ENCODE data around the gene MAGOH. TPM values are rescaled to one million over a fixed set of nuclear protein-coding genes. Genes with fewer than 3 reads are reported as not detected.

Gene MAGOH
- total RNA-seq, 4 donors from 2014 or later = 11.6 to 18.6 (median 16.8) TPM

- H3K9me3 ChIP-seq = no peaks in the 10 kb centered on the region
- no peak for DNase-seq (ENCODE audit: low spot score in 2 of 2)
- H3K36me3 ChIP-seq = peaks cover 5 to 56% (median 11%) of the 10 kb centered on the region in 3 donors
- TF ChIP-seq CTCF (IDR thresholded peaks at IDR 0.05) (no peak), POLR2A (IDR thresholded peaks at IDR 0.05) (no peak), EP300 (IDR thresholded peaks at IDR 0.05) (no peak)
- peaks cover 0 to 26% (median 6%) of the 10 kb centered on the region in 4 donors for H3K4me1 ChIP-seq
- 90 to 91% methylated on average over 7 of the region's 7 CpGs for WGBS, 2 donors
- H3K4me3 ChIP-seq = no peak overlapping the region
- no peaks in the 10 kb centered on the region for H3K27me3 ChIP-seq
- no peak overlapping the region for H3K27ac ChIP-seq
Observed at GRCh38 chr1:53218201-53218600, 20.1 kb downstream of the MAGOH start.

- H3K4me1 ChIP-seq = peaks cover 0 to 13% (median 1%) of the 10 kb centered on the region in 4 donors
- no peak for DNase-seq (ENCODE audit: low spot score in 2 of 2)
- H3K36me3 ChIP-seq = peaks cover 5 to 93% (median 15%) of the 10 kb centered on the region in 3 donors
- H3K4me3 ChIP-seq = no peak overlapping the region
- no peaks in the 10 kb centered on the region for H3K9me3 ChIP-seq
- TF ChIP-seq EP300 (IDR thresholded peaks at IDR 0.05) (no peak), POLR2A (IDR thresholded peaks at IDR 0.05) (no peak), CTCF (IDR thresholded peaks at IDR 0.05) (no peak)
- no peaks in the 10 kb centered on the region for H3K27me3 ChIP-seq
- no peak overlapping the region for H3K27ac ChIP-seq
- WGBS, 2 donors = 40 to 56% methylated on average over 5 of the region's 5 CpGs
Observed at GRCh38 chr1:53214376-53214940, 23.9 kb downstream of the MAGOH start.

- DNase-seq (ENCODE audit: low spot score in 2 of 2) = no peak
- Histone ChIP-seq H3K36me3 (peaks cover 5 to 100% (median 21%) of the 10 kb centered on the region in 3 donors), H3K27ac (no peak overlapping the region), H3K27me3 (no peaks in the 10 kb centered on the region), H3K4me1 (peaks cover 0 to 4% (median 0%) of the 10 kb centered on the region in 4 donors), H3K4me3 (no peak overlapping the region), H3K9me3 (peaks cover 0 to 5% (median 0%) of the 10 kb centered on the region in 4 donors)
- 92 to 95% methylated on average over 11 of the region's 11 CpGs for WGBS, 2 donors
- TF ChIP-seq POLR2A (IDR thresholded peaks at IDR 0.05) (no peak), EP300 (IDR thresholded peaks at IDR 0.05) (no peak), CTCF (IDR thresholded peaks at IDR 0.05) (no peak)
Observed at GRCh38 chr1:53210954-53211353, 27.4 kb downstream of the MAGOH start.

- DNase-seq (ENCODE audit: low spot score in 2 of 2) = no peak
Observed at GRCh38 chr1:53210352-53210751, 28.0 kb downstream of the MAGOH start.

More at GRCh38 chr1:53210352-53210751, 28.0 kb downstream of the MAGOH start:
- Histone ChIP-seq H3K4me1 (peaks cover 0 to 4% (median 0%) of the 10 kb centered on the region in 4 donors), H3K27ac (no peak overlapping the region), H3K36me3 (peaks cover 5 to 100% (median 24%) of the 10 kb centered on the region in 3 donors), H3K27me3 (no peaks in the 10 kb centered on the region), H3K9me3 (peaks cover 0 to 7% (median 0%) of the 10 kb centered on the region in 4 donors), H3K4me3 (no peak overlapping the region)
- TF ChIP-seq CTCF (IDR thresholded peaks at IDR 0.05) (no peak), POLR2A (IDR thresholded peaks at IDR 0.05) (no peak), EP300 (IDR thresholded peaks at IDR 0.05) (no peak)
- 90 to 91% methylated on average over 7 of the region's 7 CpGs for WGBS, 2 donors
